HUES6 (cell line): Measurements from ENCODE around the gene PSTPIP2.
A peak's percentile ranks its signal among the peaks of the same experiment; 100 is the strongest.
"Not testable (repeated sequence)": the region's sequence is repeated elsewhere in the genome, so short reads cannot be mapped to it uniquely, and the experiment has no call there.

Experiments used
- H3K27ac ChIP-seq: 2 replicates; pipeline ENCODE4 v1.7.0; 2013; ENCODE audit warnings: low read depth, mild to moderate bottlenecking, low read length, inconsistent platforms
- H3K27me3 ChIP-seq: 2 replicates; pipeline ENCODE4 v1.6.1; 2013; ENCODE audit warnings: low read length; ENCODE audit not compliant: control insufficient read depth, insufficient read depth
- H3K36me3 ChIP-seq: 2 replicates; pipeline ENCODE4 v1.6.1; 2013; ENCODE audit warnings: low read length; ENCODE audit not compliant: control insufficient read depth, insufficient read depth
- H3K4me1 ChIP-seq: 2 replicates; pipeline ENCODE4 v1.6.1; 2013; ENCODE audit warnings: low read length; ENCODE audit not compliant: control insufficient read depth, insufficient read depth
- H3K4me3 ChIP-seq: 2 replicates; pipeline ENCODE4 v1.5.1; 2013; ENCODE audit warnings: low read depth, low read length
- H3K9ac ChIP-seq: one replicate; pipeline ENCODE4 v1.6.1; 2013; ENCODE audit warnings: mild to moderate bottlenecking, low read length
- H3K9me3 ChIP-seq: 2 replicates; pipeline ENCODE4 v1.6.1; 2013; ENCODE audit warnings: low read depth, low read length; ENCODE audit not compliant: control insufficient read depth, insufficient read depth

PSTPIP2 gene

GRCh38 chr18:45980229-45980628, 91.8 kb downstream of the PSTPIP2 start:
- Histone ChIP-seq H3K4me1 (peaks cover 15% of the 10 kb centered on the region), H3K27me3 (no peaks in the 10 kb centered on the region), H3K9me3 (no peaks in the 10 kb centered on the region), H3K4me3 (no peak overlapping the region), H3K36me3 (no peaks in the 10 kb centered on the region), H3K9ac (no peak overlapping the region), H3K27ac (no peak overlapping the region)

GRCh38 chr18:45978084-45978483, 94.0 kb downstream of the PSTPIP2 start:
- Histone ChIP-seq H3K27me3 (no peaks in the 10 kb centered on the region), H3K9ac (no peak overlapping the region), H3K4me3 (no peak overlapping the region), H3K27ac (no peak overlapping the region), H3K36me3 (no peaks in the 10 kb centered on the region), H3K9me3 (no peaks in the 10 kb centered on the region), H3K4me1 (peaks cover 15% of the 10 kb centered on the region)

- Histone ChIP-seq H3K4me1 (peaks cover 15% of the 10 kb centered on the region), H3K36me3 (no peaks in the 10 kb centered on the region), H3K9ac (no peak overlapping the region), H3K27ac (no peak overlapping the region), H3K9me3 (no peaks in the 10 kb centered on the region), H3K4me3 (no peak overlapping the region), H3K27me3 (no peaks in the 10 kb centered on the region)
These were observed 95.1 kb downstream of the PSTPIP2 start for GRCh38 chr18:45976974-45977373.

- no peaks in the 10 kb centered on the region for H3K27me3 ChIP-seq
- H3K4me1 ChIP-seq, result peaks cover 15% of the 10 kb centered on the region
- no peaks in the 10 kb centered on the region for H3K9me3 ChIP-seq
- no peak overlapping the region for H3K27ac ChIP-seq
- no peak overlapping the region for H3K4me3 ChIP-seq
- no peaks in the 10 kb centered on the region for H3K36me3 ChIP-seq
- no peak overlapping the region for H3K9ac ChIP-seq
These were observed 95.5 kb downstream of the PSTPIP2 start for GRCh38 chr18:45976566-45976965.

GRCh38 chr18:45974088-45974536, 97.9 kb downstream of the PSTPIP2 start:
- Histone ChIP-seq H3K27ac (no peak overlapping the region), H3K4me3 (no peak overlapping the region), H3K9me3 (no peaks in the 10 kb centered on the region)

GRCh38 chr18:45967007-45967706, 104.9 kb downstream of the PSTPIP2 start, which contains the start of gene EPG5:
EPG5 (minus strand) TSS chr18:45967329; CDS start chr18:45967239, 90 bp downstream.
- Histone ChIP-seq H3K9me3 (no peaks in the 10 kb centered on the region), H3K4me3 (peak within 1 kb of the TSS; percentile 100), H3K27ac (peak within 1 kb of the TSS; percentile 26; the same call in 1 of the 2 replicates), H3K4me1 (0 out of 2 replicates have a peak, but pooled peaks cover 3% of the 10 kb centered on the region), H3K27me3 (peaks cover 15% of the 10 kb centered on the region; the same call in 1 of the 2 replicates), H3K9ac (peak within 1 kb of the TSS; percentile 86), H3K36me3 (0 out of 2 replicates have a peak, but pooled peaks cover under 1% of the 10 kb centered on the region)

More at GRCh38 chr18:45974088-45974536, 97.9 kb downstream of the PSTPIP2 start:
- Histone ChIP-seq H3K27me3 (no peaks in the 10 kb centered on the region), H3K9ac (no peak overlapping the region), H3K36me3 (no peaks in the 10 kb centered on the region), H3K4me1 (peaks cover 15% of the 10 kb centered on the region)

- H3K27me3 ChIP-seq, result peaks cover 15% of the 10 kb centered on the region; the same call in 1 of the 2 replicates
- H3K9me3 ChIP-seq, H3K4me3 ChIP-seq, H3K27ac ChIP-seq, H3K36me3 ChIP-seq, H3K4me1 ChIP-seq, H3K9ac ChIP-seq: not testable (repeated sequence)
These were observed 107.1 kb downstream of the PSTPIP2 start for GRCh38 chr18:45964913-45965312.

- H3K27me3 ChIP-seq, result peaks cover 5% of the 10 kb centered on the region; the same call in 1 of the 2 replicates
- H3K9me3 ChIP-seq, result no peaks in the 10 kb centered on the region
- 0 out of 2 replicates have a peak, but pooled peaks cover 1% of the 10 kb centered on the region for H3K4me1 ChIP-seq
- H3K27ac ChIP-seq, result no peak overlapping the region
- H3K9ac ChIP-seq, result no peak overlapping the region
- H3K4me3 ChIP-seq, result no peak overlapping the region
- 0 out of 2 replicates have a peak, but pooled peaks cover 2% of the 10 kb centered on the region for H3K36me3 ChIP-seq
These were observed 109.2 kb downstream of the PSTPIP2 start for GRCh38 chr18:45962866-45963265.

GRCh38 chr18:45962461-45962860, 109.6 kb downstream of the PSTPIP2 start:
- no peaks in the 10 kb centered on the region for H3K9me3 ChIP-seq
- 0 out of 2 replicates have a peak, but pooled peaks cover 2% of the 10 kb centered on the region for H3K36me3 ChIP-seq
- no peak overlapping the region for H3K27ac ChIP-seq
- H3K4me1 ChIP-seq, result no peaks in the 10 kb centered on the region
- no peak overlapping the region for H3K9ac ChIP-seq
- peaks cover under 1% of the 10 kb centered on the region; the same call in 1 of the 2 replicates for H3K27me3 ChIP-seq
- no peak overlapping the region for H3K4me3 ChIP-seq

GRCh38 chr18:45959484-45959883, 112.6 kb downstream of the PSTPIP2 start:
- H3K27ac ChIP-seq, H3K9me3 ChIP-seq, H3K4me3 ChIP-seq, H3K9ac ChIP-seq, H3K27me3 ChIP-seq, H3K4me1 ChIP-seq: not testable (repeated sequence)
- peaks cover 12% of the 10 kb centered on the region for H3K36me3 ChIP-seq

- Histone ChIP-seq H3K27me3 (no peaks in the 10 kb centered on the region), H3K4me3 (no peak overlapping the region), H3K9me3 (no peaks in the 10 kb centered on the region), H3K4me1 (no peaks in the 10 kb centered on the region), H3K36me3 (peaks cover 19% of the 10 kb centered on the region), H3K9ac (no peak overlapping the region), H3K27ac (no peak overlapping the region)
These were observed 113.3 kb downstream of the PSTPIP2 start for GRCh38 chr18:45958730-45959129.
